Loucy (cell line): ENCODE measurements around the gene DENND2A.
"Not testable (repeated sequence)": the region's sequence is repeated elsewhere in the genome, so short reads cannot be mapped to it uniquely, and the experiment has no call there.

Experiments used
- H2AFZ ChIP-seq: fragments of 200-600 bp; sonication (generic); 2 replicates; pipeline ENCODE4 v1.6.0; 2016; ENCODE audit warnings: antibody characterized with exemption, mild to moderate bottlenecking, low read length, moderate library complexity
- H3F3A ChIP-seq: fragments of 200-600 bp; 2 replicates; pipeline ENCODE4 v1.6.0; 2016; ENCODE audit warnings: antibody characterized with exemption, low read depth, mild to moderate bottlenecking
- H3K27me3 ChIP-seq: fragments of 200-600 bp; sonication (generic); 2 replicates; pipeline ENCODE4 v1.6.1; 2014; ENCODE audit warnings: low read length, mild to moderate bottlenecking; ENCODE audit not compliant: insufficient read depth, poor library complexity, severe bottlenecking
- H3K36me3 ChIP-seq: fragments of 200-600 bp; sonication (generic); 2 replicates; pipeline ENCODE4 v1.6.1; 2016; ENCODE audit warnings: low read length; ENCODE audit not compliant: insufficient read depth
- H3K4me1 ChIP-seq: fragments of 200-600 bp; sonication (generic); 2 replicates; pipeline ENCODE4 v1.5.1; 2014; ENCODE audit warnings: low read length, mild to moderate bottlenecking; ENCODE audit not compliant: insufficient read depth, poor library complexity, severe bottlenecking
- H3K4me2 ChIP-seq: fragments of 200-600 bp; sonication (generic); 2 replicates; pipeline ENCODE4 v1.6.0; 2014; ENCODE audit warnings: antibody characterized with exemption, low read length, low read depth, mild to moderate bottlenecking; ENCODE audit not compliant: poor library complexity, severe bottlenecking
- H3K4me3 ChIP-seq: fragments of 200-600 bp; sonication (generic); 2 replicates; pipeline ENCODE4 v1.5.1; 2014; ENCODE audit warnings: low read length, mild to moderate bottlenecking, mixed read lengths; ENCODE audit not compliant: poor library complexity, severe bottlenecking
- H3K79me2 ChIP-seq: fragments of 200-600 bp; sonication (generic); 2 replicates; pipeline ENCODE4 v1.6.1; 2014; ENCODE audit warnings: low read length; ENCODE audit not compliant: insufficient read depth
- H3K9ac ChIP-seq: fragments of 200-600 bp; sonication (generic); 2 replicates; pipeline ENCODE4 v1.6.0; 2014; ENCODE audit warnings: mild to moderate bottlenecking, low read depth, low read length, moderate library complexity; ENCODE audit not compliant: poor library complexity, severe bottlenecking
- H3K9me2 ChIP-seq: fragments of 200-600 bp; sonication (generic); replicated peaks from 2 replicates; pipeline ENCODE4 v1.6.1; 2016; ENCODE audit warnings: low read depth, low read length, mixed read lengths
- H3K9me3 ChIP-seq: fragments of 200-600 bp; sonication (generic); 2 replicates; pipeline ENCODE4 v1.6.1; 2014; ENCODE audit warnings: mild to moderate bottlenecking, antibody characterized with exemption, low read length, low read depth; ENCODE audit not compliant: insufficient read depth
- H4K20me1 ChIP-seq: fragments of 200-600 bp; sonication (generic); 2 replicates; pipeline ENCODE4 v1.6.0; 2014; ENCODE audit warnings: antibody characterized with exemption, low read length, mild to moderate bottlenecking; ENCODE audit not compliant: insufficient read depth, poor library complexity, severe bottlenecking
- CTCF ChIP-seq: fragments of 200-600 bp; sonication (generic); conservative IDR thresholded peaks from 2 replicates; pipeline ENCODE4 v1.5.1; 2014; ENCODE audit warnings: mild to moderate bottlenecking, antibody characterized with exemption, low read length
- EZH2phosphoT487 ChIP-seq: fragments of 200-600 bp; IDR thresholded peaks from 2 replicates; pipeline ENCODE4 v1.6.1; 2018; ENCODE audit warnings: antibody characterized with exemption, mild to moderate bottlenecking, moderate library complexity, borderline replicate concordance

Gene DENND2A

DNA sequence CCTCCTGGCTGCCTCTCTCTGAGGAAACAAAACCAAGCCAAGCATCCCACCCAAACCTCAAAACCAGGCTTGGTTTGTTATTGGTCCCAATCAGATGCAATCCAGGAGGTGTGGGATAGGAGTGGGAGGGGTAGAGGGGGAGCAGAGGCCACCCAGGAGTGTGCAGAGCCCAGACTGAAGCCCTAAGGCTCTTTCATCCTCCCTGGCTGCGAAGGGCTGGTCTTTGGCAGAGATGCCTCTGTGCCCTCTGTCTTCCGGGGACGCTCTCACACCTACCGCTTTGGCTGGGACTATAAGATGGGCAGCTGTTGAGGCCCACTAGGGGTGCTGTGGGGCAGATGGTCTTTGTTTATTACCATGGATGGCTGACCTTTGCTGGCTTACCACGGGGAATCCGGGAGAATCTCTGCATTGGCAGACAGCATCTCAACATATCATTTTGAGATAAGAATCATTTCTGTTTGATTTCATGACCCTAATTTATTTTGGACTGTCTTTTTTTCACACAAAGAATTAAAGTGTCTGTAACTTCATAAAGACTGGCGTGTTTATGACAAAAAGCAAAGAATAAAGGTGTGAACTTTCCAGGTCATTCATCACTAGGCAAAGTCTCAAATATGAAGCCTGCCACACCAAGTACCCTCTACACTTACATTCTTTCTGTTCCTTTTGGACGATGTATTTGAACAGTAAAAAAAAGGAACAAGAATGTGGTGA, 6.5 kb upstream of the DENND2A start:
- no peaks in the 10 kb centered on the region for H3K9me2 ChIP-seq
- H3K36me3 ChIP-seq, result no peaks in the 10 kb centered on the region
- TF ChIP-seq CTCF (peak; percentile 74), EZH2phosphoT487 (no peak)
- H2AFZ ChIP-seq, result peak overlapping the region; percentile 67
- no peak overlapping the region for H3K4me3 ChIP-seq
- no peaks in the 10 kb centered on the region for H3K9me3 ChIP-seq
- H3K9ac ChIP-seq, result no peak overlapping the region
- H3K79me2 ChIP-seq, result no peaks in the 10 kb centered on the region
- no peaks in the 10 kb centered on the region for H3F3A ChIP-seq
- no peaks in the 10 kb centered on the region for H3K4me1 ChIP-seq
- H3K27me3 ChIP-seq, result no peaks in the 10 kb centered on the region
- H3K4me2 ChIP-seq, result no peak overlapping the region
- no peaks in the 10 kb centered on the region for H4K20me1 ChIP-seq

- H3F3A ChIP-seq, result no peaks in the 10 kb centered on the region
- H2AFZ ChIP-seq, result no peak overlapping the region
- H3K79me2 ChIP-seq, result no peaks in the 10 kb centered on the region
- no peak for TF ChIP-seq EZH2phosphoT487
- peak; percentile 59 for TF ChIP-seq CTCF
- no peaks in the 10 kb centered on the region for H3K4me1 ChIP-seq
- no peak overlapping the region for H3K4me2 ChIP-seq
- no peaks in the 10 kb centered on the region for H3K9me3 ChIP-seq
- no peaks in the 10 kb centered on the region for H4K20me1 ChIP-seq
- no peaks in the 10 kb centered on the region for H3K36me3 ChIP-seq
- H3K27me3 ChIP-seq, result no peaks in the 10 kb centered on the region
- no peak overlapping the region for H3K4me3 ChIP-seq
- no peaks in the 10 kb centered on the region for H3K9me2 ChIP-seq
- no peak overlapping the region for H3K9ac ChIP-seq
Measured at GRCh38 chr7:140645166-140645900, 4.7 kb upstream of the DENND2A start.

DNA sequence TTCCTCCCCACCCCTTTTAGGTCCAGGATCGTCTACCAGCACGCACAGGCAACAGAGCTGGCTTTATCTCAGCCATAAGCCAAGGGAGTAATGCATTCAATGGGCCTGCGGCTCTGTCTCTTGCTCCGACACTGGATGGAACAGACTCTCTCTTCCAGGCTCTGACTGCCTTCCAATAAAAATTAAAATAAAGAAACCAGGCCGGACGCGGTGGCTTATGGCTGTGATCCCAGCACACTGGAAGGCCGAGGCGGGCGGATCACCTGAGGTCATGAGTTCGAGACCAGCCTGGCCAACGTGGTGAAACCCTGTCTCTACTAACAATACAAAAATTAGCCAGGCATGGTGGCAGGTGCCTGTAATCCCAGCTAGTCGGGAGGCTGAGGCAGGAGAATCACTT, 4.1 kb upstream of the DENND2A start:
- H3K4me3 ChIP-seq, H3K9me2 ChIP-seq, H3K4me1 ChIP-seq, H3K79me2 ChIP-seq, H3K9ac ChIP-seq, H4K20me1 ChIP-seq, H3K9me3 ChIP-seq, H3F3A ChIP-seq, H3K27me3 ChIP-seq, H2AFZ ChIP-seq, H3K36me3 ChIP-seq, H3K4me2 ChIP-seq: not testable (repeated sequence)
